ENCODE measurements around the gene SLC39A9.

DNA sequence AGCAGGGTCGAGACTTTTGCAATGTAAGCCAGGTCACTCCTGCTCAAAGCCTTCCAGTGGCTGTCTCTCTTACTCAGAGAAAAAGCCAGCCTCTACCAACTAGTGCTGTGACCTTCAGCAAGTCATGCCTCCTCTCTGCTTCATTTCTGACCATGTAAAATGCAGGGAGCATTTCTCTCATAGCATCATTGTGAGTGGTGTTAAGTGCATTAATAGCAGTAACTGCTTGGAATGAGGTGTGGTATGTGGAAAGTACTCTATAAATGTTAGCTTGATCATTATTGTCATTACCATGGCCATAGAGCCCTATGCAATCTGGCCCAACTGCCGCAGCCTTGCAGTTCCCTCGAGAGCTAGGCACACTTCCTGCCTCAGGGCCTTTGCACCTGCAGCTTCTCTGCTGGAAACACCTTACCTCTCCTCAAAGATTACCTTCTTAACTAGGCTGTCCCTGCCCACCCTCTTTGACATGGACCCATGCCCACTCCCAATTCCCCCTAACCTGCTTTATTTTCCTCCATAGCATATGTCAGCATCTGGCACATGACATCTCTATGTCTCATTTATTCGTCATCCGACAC is 96.9 kb downstream of the SLC39A9 start:
- TF ChIP-seq, protein P1, sequence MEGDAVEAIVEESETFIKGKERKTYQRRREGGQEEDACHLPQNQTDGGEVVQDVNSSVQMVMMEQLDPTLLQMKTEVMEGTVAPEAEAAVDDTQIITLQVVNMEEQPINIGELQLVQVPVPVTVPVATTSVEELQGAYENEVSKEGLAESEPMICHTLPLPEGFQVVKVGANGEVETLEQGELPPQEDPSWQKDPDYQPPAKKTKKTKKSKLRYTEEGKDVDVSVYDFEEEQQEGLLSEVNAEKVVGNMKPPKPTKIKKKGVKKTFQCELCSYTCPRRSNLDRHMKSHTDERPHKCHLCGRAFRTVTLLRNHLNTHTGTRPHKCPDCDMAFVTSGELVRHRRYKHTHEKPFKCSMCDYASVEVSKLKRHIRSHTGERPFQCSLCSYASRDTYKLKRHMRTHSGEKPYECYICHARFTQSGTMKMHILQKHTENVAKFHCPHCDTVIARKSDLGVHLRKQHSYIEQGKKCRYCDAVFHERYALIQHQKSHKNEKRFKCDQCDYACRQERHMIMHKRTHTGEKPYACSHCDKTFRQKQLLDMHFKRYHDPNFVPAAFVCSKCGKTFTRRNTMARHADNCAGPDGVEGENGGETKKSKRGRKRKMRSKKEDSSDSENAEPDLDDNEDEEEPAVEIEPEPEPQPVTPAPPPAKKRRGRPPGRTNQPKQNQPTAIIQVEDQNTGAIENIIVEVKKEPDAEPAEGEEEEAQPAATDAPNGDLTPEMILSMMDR (IDR thresholded peaks at IDR 0.05 in 8 of 11, conservative IDR thresholded peaks at IDR 0.05 in 3 of 11) = no peak
- TF ChIP-seq POLR2A (IDR thresholded peaks at IDR 0.05) = no peak
